Coronary artery (tissue), 2 donors: ENCODE data around the gene XAF1.

Source experiments
- DNase-seq: peaks from one replicate; pipeline ENCODE4 v3.0.0-alpha.2; 2017; ENCODE audit warnings: low spot score
- H3K27ac ChIP-seq, 2 donors: fragments of 200-600 bp; sonication (generic); one replicate each; pipeline ENCODE4 v1.5.1; 2016 to 2019
- H3K4me3 ChIP-seq: fragments of 200-600 bp; sonication (generic); 2 replicates; pipeline ENCODE4 v1.5.1; 2016; ENCODE audit warnings: mild to moderate bottlenecking, moderate library complexity
- TF ChIP-seq, protein P1 (sequence below): fragments of 200-600 bp; sonication (generic); IDR thresholded peaks from one replicate; pipeline ENCODE4 v1.5.1; 2019; ENCODE audit warnings: antibody characterized with exemption

XAF1 gene

DNA sequence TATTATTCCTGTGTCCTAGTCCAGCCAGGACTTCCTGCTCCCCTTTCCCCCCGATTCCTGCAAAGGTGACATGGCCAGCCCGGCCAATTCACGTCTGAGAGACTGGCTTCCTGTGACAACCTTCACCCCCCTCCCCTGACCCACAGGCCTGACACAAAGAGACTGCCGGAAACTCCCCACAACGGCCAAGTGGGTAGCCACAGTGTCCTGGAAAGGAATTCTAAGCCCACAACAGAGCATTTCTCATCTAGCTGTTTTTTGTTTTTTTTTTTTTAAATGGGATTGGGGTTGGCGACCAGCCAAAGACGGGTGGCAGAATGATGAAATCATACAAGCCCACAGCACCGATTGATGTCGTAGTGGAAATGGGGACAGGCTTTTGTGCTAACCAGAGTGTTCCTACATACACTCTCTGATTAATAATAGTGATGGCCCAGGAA, 2.8 kb upstream of the XAF1 start:
- peak; percentile 84 for DNase-seq
- Histone ChIP-seq H3K27ac (peak overlapping the region; percentile 58 to 88), H3K4me3 (peak overlapping the region; percentile 45)
- TF ChIP-seq, protein P1, sequence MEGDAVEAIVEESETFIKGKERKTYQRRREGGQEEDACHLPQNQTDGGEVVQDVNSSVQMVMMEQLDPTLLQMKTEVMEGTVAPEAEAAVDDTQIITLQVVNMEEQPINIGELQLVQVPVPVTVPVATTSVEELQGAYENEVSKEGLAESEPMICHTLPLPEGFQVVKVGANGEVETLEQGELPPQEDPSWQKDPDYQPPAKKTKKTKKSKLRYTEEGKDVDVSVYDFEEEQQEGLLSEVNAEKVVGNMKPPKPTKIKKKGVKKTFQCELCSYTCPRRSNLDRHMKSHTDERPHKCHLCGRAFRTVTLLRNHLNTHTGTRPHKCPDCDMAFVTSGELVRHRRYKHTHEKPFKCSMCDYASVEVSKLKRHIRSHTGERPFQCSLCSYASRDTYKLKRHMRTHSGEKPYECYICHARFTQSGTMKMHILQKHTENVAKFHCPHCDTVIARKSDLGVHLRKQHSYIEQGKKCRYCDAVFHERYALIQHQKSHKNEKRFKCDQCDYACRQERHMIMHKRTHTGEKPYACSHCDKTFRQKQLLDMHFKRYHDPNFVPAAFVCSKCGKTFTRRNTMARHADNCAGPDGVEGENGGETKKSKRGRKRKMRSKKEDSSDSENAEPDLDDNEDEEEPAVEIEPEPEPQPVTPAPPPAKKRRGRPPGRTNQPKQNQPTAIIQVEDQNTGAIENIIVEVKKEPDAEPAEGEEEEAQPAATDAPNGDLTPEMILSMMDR = no peak

DNA sequence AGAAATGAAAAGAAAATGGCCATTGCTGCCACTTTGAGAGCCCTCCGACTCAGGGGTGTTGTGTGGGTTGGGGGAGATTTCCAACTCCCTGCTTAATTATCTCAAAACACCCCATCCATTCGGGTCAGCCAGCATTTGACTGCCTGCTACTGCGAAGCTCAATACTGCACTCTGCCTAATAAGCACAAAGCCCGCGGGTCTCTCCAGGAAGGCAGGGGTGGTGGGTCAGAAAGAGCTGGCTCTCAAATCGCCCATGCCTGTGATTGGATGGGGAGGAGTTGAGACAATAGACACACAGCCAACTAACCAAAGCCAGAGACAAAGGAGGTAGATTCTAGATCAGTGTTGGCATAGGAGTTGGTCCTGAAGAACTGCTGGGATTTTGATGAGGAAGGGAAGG, 2.3 kb upstream of the XAF1 start:
- H3K4me3 ChIP-seq = no peak overlapping the region
- TF ChIP-seq, protein P1 = no peak
- no peak for DNase-seq
- H3K27ac ChIP-seq = peak overlapping the region; percentile 58 to 88

DNA sequence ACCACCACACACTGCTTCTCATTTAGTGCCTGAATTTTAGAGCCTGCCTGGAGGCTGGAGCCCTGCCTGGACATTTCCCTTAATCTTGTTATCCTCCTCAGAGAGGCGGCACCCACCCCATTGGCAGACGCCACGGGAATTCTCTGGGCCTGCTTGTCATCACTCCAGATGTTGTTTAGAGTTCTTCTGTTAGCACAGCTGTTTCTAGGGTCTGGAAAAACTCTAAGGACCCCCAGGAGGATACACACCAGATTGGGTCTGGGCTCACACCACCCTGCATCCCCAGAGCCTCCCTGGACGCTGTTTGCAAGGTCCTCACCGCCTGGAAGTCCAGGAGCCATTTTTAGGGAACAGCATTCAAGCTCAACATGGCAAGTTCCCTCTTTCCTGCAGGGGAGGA, 565 bp upstream of the XAF1 start:
- peak overlapping the region; percentile 71 for H3K4me3 ChIP-seq
- no peak for DNase-seq
- TF ChIP-seq, protein P1 = no peak
- H3K27ac ChIP-seq = peak overlapping the region; percentile 71 to 89

DNA sequence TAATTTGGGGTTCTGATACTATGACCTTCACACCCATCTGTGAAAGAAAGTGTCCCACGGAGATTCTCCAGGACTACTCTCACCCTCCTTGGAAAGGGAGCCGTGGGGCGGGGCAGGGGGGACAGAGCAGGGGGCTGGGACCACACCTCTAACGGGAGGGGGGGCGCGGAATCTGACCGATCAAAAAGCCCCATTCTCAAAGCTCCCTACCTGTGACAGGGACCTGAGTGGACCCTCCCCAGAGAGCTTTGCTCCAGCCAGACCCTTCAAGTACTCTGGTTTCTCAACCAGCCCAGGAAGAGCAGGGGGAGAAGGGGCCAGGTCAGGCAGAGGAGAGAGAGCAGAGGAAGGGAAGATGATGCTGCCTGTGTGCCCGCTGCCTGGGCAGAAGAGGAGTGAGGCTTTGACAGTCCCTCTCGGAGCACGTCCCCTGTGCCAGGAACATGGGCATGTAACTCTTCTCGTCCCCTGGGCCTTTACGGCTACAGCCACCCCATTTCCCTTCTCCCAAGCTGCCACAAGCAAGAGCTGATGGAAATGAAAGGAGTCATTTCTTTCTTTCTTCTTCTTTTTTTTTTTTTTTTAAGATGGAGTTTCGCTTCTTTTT, 682 bp downstream of the XAF1 start:
- no peak for DNase-seq
- Histone ChIP-seq H3K27ac (peak overlapping the region; percentile 71 to 89), H3K4me3 (peak overlapping the region; percentile 71)
- TF ChIP-seq, protein P1 = no peak

DNA sequence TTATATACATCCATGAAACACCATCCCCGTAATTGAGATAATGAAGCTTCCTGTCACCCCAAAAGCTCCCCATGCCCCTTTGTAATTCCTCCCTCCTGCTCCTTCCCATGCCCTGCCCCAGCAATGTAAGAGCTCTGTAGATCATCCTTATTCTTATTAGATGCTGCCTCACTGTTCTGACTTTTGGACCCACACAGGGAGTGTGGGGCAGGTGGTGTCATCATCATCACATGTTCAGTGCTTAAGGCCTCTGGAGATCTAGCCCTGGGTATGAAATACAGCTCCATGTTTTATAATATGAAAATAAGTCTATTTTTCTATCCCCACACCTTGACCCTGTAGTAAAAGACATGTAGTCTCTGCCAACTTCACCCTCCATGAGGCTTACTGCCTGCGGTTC, 1.9 kb downstream of the XAF1 start:
- DNase-seq = no peak
- no peak overlapping the region for H3K4me3 ChIP-seq
- H3K27ac ChIP-seq = no peak overlapping the region
- TF ChIP-seq, protein P1 = no peak

DNA sequence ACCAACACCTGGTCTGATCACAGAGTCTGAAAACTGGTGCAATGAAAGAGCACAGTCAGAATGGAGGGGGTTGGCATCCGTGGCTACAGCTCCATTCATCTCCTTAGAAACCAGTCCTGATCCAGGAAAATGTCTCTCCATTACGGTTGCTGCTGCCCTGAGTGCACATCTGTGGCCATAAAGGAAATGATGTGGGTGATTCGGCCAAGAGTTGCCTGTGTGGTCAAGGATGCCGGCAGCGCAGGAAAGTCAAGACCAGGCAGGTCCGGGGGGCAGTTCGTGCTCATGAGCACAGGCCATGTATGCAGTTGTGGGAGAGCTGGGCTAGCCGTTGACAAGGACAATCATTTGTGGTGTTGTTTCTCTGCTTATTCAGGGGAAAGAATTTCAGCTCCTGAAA, 5.9 kb downstream of the XAF1 start:
- Histone ChIP-seq H3K4me3 (no peak overlapping the region), H3K27ac (no peak overlapping the region)
- TF ChIP-seq, protein P1 = no peak
- DNase-seq = no peak

DNA sequence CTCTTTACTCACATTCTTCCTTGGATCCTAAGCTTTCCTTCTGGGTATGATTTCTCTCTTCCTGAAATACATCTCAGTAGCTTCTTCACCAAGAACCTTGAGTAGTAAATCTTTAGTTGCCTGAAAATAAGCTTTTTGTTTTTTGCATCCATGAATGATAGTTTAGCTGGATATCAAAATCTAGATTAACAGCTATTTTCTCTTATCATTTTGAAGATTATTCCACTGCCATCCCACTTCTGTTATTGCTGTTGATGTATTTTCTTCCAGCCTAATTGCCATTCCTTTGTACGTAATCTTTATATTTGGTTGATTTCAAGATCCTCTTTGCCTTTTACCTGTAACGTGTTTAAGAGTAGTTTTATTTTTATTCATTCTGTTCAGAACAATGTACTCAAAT, 12.6 kb downstream of the XAF1 start:
- Histone ChIP-seq H3K4me3 (no peak overlapping the region), H3K27ac (no peak overlapping the region)
- DNase-seq = no peak
- TF ChIP-seq, protein P1 = no peak
